Activated T-helper 1 cell treated with Interleukin-2 at 50 U/mL for 16 hours (primary cell): ENCODE data around the gene SRGAP2B.
"Not testable (repeated sequence)": the region's sequence is repeated elsewhere in the genome, so short reads cannot be mapped to it uniquely, and the experiment has no call there.

Experiments
- DNase-seq: peaks from one replicate; pipeline ENCODE4 v3.0.0-alpha.2; 2020; ENCODE audit warnings: low read depth

The SRGAP2B gene

DNA sequence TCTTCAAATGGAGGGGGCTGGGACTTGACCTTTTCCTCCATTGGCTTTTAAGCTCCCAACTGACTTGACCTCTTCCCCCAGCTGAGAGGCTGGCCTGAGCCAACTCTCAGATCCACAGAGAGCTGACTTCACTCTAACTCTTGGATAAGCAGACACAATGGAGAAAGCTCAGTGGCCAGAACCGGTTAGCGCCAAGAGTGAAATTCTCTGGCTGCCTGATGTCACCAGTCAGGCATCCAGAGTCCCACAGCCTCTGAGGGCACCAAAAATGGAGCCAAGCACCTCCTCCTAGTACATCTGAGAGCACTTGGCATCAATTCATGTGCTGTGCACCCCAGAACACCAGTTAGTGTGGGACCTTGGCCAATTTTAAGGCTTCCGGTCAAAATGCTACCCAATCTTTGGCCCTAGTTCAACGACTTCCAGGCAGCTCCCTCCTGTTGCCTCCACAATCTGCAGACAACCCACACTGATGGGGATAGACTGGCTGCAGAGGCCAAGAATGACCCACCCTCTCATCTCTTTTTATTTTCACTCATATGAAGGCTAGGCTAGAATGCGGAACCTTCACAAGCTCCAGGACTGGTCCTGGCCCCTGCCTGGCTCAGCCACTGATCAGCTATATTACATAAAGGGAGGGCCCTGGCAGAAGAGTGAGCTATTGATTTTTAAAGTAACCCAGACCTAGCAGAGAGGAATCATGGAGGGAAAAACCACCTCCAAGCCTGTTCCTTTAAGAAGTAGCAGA lies 200.5 kb downstream of the SRGAP2B start:
- DNase-seq, result not testable (repeated sequence)

DNA sequence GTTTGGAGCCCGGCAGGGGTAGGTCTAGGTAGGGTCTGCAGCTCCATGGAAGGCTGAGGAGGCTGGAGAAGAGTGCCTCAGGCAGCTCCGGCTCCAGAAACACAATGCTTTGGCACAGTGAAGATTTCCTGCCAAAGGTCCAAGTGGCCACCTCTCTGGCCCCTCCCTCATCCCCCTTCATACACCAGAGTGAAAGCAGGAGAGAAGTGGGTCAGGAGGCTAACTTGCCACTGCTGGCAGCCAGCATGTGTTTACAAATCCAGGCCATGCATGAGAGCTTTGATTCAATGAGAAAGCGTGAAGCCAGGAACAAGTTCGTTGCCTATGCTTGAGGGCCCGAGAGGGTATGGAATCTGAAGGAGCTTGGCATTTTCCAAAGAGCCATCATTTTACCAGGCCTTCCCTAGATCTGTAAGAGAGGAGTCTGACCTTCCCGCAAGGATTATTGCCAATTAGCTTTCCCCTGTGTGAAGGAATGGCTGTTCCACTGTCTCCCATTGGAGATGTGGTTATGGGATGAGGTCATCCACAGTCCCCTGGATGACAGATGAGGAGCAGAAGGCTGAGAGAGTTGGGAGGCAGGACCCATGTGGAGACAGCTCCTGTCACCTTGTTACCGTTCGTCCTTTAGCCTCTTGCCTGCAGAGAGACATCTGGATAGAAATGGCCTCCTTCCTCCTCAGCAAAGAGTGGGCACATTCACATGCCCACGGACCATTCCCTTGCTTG lies 201.3 kb downstream of the SRGAP2B start:
- not testable (repeated sequence) for DNase-seq

DNA sequence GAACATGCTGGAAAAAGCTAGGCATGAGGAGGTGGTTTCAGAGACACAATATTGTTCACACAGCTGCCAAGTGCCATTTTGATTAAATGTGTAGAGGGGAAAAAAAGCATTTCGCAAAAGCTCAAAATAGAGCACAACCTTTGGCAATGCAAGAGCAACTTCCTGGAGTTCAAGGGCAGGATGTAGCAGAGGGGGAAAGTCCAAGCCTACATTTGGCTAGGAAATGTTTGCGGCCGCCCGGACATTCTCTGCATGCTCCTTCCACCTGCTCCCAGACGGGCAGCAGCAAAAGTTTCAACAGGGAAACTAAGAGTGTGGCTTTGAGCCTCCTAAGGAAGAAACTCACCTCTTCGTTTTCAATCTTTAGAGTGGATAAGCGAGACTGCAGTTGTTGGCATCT lies 202.1 kb downstream of the SRGAP2B start:
- DNase-seq, result not testable (repeated sequence)

DNA sequence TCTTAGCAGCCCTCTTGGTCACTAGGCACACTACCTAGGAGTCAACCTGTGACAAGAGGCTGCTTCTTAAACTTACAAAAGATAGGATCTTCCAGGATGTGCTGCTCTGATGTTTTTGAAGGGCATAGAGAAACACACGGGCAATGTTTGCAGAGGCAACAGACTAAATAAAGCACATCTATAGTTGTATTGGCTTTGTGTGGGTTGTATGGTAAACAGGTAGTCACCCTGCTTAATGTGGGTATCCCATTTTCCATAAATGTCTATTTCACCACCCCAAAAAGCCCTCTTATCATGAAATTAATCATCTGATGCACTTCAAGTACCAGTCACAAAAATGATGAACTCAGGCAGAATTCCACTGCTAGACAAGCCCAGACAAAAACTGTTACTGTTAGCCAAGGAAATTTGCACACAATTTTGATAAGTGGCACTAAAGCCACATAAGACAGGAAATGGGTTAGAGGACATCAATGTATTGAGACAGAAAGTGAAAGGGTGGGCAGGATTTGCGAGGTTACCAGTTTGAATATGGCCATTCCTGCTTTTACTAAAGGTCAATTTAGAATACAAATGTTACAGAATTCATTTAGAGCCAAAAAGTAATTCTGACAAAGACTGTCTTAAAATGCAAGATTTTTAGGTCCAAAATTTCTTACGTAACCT lies 205.5 kb downstream of the SRGAP2B start:
- DNase-seq, result not testable (repeated sequence)

DNA sequence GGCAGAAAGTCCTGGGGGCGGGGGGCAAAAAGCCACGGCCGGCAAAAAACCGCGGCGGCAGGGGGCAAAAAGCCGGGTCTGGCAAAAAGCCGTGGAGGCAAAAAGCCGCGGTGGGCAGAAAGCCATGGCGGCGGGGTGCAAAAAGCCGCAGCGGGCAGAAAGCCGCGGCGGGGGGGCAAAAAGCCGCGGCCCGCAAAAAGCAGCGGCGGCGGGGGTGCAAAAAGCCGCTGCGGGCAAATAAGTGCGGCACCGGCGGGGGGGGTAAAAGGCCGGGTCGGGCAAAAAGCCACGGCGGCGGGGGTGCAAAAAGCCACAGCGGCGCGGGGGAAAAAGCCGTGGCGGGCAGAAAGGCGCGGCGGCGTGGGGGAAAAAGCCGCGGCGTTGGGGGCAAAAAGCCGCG lies 212.1 kb downstream of the SRGAP2B start:
- DNase-seq, result not testable (repeated sequence)

DNA sequence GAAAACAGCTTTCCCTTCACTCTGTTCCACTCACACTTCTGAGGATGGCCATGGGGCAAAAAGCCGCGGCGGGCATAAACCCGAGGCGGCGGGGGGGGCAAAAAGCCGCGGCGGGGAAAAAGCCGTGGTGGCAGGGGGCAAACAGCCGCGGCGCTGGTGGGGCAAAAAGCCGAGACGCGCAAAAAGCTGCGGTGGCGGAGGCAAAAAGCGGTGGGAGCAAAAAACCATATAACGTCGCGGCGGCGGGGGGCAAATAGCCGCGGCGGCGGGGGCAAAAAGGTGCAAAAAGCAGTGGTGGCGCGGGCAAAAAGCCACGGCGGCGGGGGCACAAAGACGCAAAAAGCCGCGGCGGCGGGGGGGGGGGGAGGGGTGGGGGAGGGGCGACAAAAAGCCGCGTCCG lies 212.8 kb downstream of the SRGAP2B start:
- DNase-seq, result not testable (repeated sequence)

DNA sequence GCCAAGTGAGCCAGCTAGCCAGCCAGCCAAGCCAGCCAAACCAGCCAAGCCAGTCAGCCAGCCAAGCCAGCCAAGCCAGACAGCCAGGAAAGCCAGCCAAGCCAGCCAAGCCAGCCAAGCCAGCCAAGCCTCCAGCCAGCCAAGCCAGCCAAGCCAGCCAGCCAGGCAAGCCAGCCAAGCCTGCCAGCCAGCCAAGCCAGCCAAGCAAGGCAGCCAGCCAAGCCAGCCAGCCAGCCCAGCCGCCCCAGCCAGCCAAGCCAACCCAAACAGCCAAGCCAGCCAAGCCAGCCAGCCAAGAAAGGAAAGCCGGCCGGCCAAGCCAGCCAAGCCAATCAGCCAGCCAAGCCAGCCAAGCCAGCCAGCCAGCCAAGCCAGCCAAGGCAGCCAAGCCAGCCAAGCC lies 236.5 kb downstream of the SRGAP2B start:
- not testable (repeated sequence) for DNase-seq
